Transverse colon (tissue), 3 donors: ENCODE results near the gene PABPN1L.

Experiments
- CTCF ChIP-seq, 5 experiments: fragments of 200-600 bp in 3 of 5; fragments of 450-650 bp in 2 of 5; sonication (generic) in 3 of 5; IDR thresholded peaks; 1 replicate in 2 of 5; 2 replicates in 3 of 5; pipeline ENCODE4 v1.5.1; 2016 to 2017; ENCODE audit warnings: antibody characterized with exemption in 5 of 5, inconsistent platforms in 3 of 5, mild to moderate bottlenecking in 2 of 5, moderate library complexity in 1 of 5
- EP300 ChIP-seq: sonication (generic); formaldehyde crosslinking; IDR thresholded peaks from one replicate; pipeline ENCODE4 v1.6.1; 2017; ENCODE audit warnings: antibody characterized with exemption, low read depth
- POLR2A ChIP-seq: fragments of 450-650 bp; IDR thresholded peaks from one replicate; pipeline ENCODE4 v1.6.1; 2016; ENCODE audit warnings: antibody characterized with exemption, mild to moderate bottlenecking, moderate library complexity

- TF ChIP-seq CTCF (IDR thresholded peaks at IDR 0.05) (no peak), POLR2A (no peak), EP300 (no peak)
Measured at GRCh38 chr16:88878967-88879787, 12.7 kb upstream of the PABPN1L start.
